HL-60 (cell line): ENCODE measurements around the gene ZNF410.

Experiments
- CTCF ChIP-seq: IDR thresholded peaks from one replicate; pipeline ENCODE4 v1.5.1; 2011; ENCODE audit warnings: low read length, control low read depth, inconsistent platforms; ENCODE audit not compliant: insufficient read depth
- POLR2AphosphoS5 ChIP-seq: IDR thresholded peaks from 2 replicates; pipeline ENCODE4 v1.6.1; 2012; ENCODE audit warnings: low read depth

GRCh38 chr14:73903028-73903427 is 16.4 kb downstream of the ZNF410 start:
- TF ChIP-seq CTCF (no peak), POLR2AphosphoS5 (no peak)
